HFF-Myc (cell line): ENCODE data around the gene PTPMT1.

ENCODE experiments used
- DNase-seq: peaks from one replicate; pipeline ENCODE4 v3.0.0-alpha.2; 2011; ENCODE audit warnings: low read depth; ENCODE audit errors: extremely low read depth
- H3K4me3 ChIP-seq: replicated peaks from 2 replicates; pipeline ENCODE4 v1.5.1; 2011; ENCODE audit warnings: low read depth, mild to moderate bottlenecking, control low read depth, low read length
- CTCF ChIP-seq: IDR thresholded peaks from 2 replicates; pipeline ENCODE4 v1.5.1; 2012; ENCODE audit warnings: mild to moderate bottlenecking, low read depth, low read length, control low read depth; ENCODE audit errors: missing control alignments

PTPMT1 gene

GRCh38 chr11:47572715-47573255 lies 7.4 kb downstream of the PTPMT1 start:
- no peak for TF ChIP-seq CTCF
- no peak for DNase-seq
- H3K4me3 ChIP-seq, result no peak overlapping the region

- no peak for TF ChIP-seq CTCF
- no peak overlapping the region for H3K4me3 ChIP-seq
- no peak for DNase-seq
These were observed 7.9 kb downstream of the PTPMT1 start for GRCh38 chr11:47573321-47573720.

- no peak for DNase-seq
- peak overlapping the region; percentile 94 for H3K4me3 ChIP-seq
- TF ChIP-seq CTCF, result no peak
These were observed 12.2 kb downstream of the PTPMT1 start for GRCh38 chr11:47577460-47578041.

GRCh38 chr11:47578524-47579494 lies 13.4 kb downstream of the PTPMT1 start, which contains the start of the genes KBTBD4 and NDUFS3:
Gene KBTBD4 (minus strand): TSS chr11:47578970. CDS start chr11:47578951, 19 bp downstream.
Gene NDUFS3 (plus strand): TSS chr11:47579074. CDS start chr11:47579092, 18 bp downstream.
- TF ChIP-seq CTCF, result no peak
- H3K4me3 ChIP-seq, result peak within 1 kb of the TSS; percentile 94
- peak; percentile 75 for DNase-seq

GRCh38 chr11:47583844-47584243 lies 18.4 kb downstream of the PTPMT1 start:
- no peak overlapping the region for H3K4me3 ChIP-seq
- DNase-seq, result no peak
- no peak for TF ChIP-seq CTCF

GRCh38 chr11:47586098-47586855 lies 20.9 kb downstream of the PTPMT1 start, which contains the start of gene FAM180B:
Gene FAM180B (plus strand): TSS chr11:47586678. CDS start chr11:47586769, 91 bp downstream.
- no peak for DNase-seq
- no peak for TF ChIP-seq CTCF
- H3K4me3 ChIP-seq, result no peak within 1 kb of the TSS
